HG03442 (cell line): ENCODE results near the gene KMT5B.
A peak's percentile ranks its signal among the peaks of the same experiment; 100 is the strongest.
"Not testable (repeated sequence)": the region's sequence is repeated elsewhere in the genome, so short reads cannot be mapped to it uniquely, and the experiment has no call there.

ENCODE experiments used
- ATAC-seq: cut with Tn5 transposase; IDR thresholded peaks from one replicate; pipeline ENCODE4 v1.9.1; 2021; ENCODE audit warnings: mild to moderate bottlenecking, moderate library complexity; ENCODE audit not compliant: unreplicated experiment

Gene KMT5B

GRCh38 chr11:68213135-68213515, at the start of gene KMT5B:
TSS of gene KMT5B (minus strand) at chr11:68213296. CDS start at chr11:68190076, 23,220 bp downstream.
- ATAC-seq, result no peak

DNA sequence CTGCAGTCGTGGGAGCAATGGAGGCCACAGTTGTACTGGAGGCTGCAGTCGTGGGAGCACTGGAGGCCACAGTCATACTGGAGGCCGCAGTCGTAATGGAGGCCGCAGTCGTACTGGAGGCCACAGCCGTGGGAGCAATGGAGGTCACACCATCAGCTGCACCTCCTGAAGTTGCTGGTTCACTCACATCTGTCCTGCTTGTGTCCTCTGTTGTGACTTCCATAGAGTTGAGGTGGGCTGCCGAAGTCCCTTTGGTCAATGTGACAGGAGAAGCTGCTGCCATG, 49.4 kb upstream of the KMT5B start:
- ATAC-seq, result no peak

GRCh38 chr11:68261749-68262543, 48.9 kb upstream of the KMT5B start:
- no peak for ATAC-seq

- ATAC-seq, result no peak
These were observed 47.9 kb upstream of the KMT5B start for GRCh38 chr11:68261006-68261405.

DNA sequence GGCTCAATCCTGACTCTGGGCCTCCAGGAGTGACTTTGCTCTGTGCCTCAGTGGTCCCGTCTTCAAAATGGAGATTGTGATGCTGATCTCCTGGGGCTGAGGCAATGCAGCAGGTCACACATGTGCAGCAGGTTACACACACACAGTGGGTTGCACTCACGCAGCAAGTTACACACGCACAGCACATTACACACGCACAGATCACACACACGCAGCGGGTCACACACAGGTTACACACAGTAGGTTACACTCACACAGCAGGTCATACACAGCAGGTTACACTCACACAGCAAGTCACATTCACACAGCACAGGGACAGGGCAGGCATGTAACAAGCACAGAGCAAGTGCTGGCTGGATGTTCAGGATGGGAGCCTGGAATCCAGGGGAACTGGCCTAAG, 47.4 kb upstream of the KMT5B start:
- no peak for ATAC-seq

GRCh38 chr11:68259122-68259959, 46.2 kb upstream of the KMT5B start:
- ATAC-seq, result no peak

GRCh38 chr11:68258363-68258765, 45.3 kb upstream of the KMT5B start:
- ATAC-seq, result no peak

DNA sequence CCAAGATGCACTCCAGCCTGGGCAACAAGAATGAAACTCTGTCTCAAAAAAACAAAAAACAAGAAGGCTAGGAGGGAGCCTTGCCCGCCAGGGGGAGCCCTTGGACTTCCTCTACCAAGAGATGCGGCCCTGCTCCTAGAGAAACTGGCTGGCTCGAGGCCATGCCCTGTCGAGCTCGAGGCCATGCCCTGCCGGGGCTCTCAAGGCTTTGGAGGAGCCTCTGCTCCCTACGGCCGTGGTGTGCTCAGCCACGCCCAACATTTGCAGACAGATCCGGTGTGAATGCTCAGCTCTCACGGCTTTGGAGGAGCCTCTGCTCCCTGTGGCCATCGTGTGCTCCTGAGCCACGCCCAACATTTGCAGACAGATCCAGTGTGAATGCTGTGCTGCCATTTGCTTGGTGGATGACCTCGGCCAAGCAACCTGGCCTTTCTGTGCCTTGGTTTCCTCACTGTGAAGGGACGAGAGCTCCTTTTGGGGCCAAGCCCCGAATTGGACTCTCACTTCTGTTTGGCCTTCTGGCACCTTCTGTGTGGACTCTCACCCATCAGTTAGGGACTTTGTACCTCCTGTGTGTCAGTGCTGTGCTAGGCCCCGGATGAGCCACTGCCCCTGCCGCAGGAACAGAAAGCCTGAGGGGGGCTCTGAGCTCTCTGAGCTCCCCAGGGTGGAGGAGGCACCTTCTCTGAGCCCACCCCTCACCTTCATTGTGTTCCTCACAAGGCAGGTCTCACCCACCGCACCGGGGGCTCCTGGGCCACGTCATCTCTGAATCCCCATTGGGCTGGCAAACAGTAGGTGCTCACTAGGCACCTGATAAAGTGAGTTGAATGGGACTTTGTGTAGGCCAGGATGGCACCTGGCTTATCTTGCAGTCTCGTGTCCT, 44.6 kb upstream of the KMT5B start:
- peak; percentile 50 for ATAC-seq

DNA sequence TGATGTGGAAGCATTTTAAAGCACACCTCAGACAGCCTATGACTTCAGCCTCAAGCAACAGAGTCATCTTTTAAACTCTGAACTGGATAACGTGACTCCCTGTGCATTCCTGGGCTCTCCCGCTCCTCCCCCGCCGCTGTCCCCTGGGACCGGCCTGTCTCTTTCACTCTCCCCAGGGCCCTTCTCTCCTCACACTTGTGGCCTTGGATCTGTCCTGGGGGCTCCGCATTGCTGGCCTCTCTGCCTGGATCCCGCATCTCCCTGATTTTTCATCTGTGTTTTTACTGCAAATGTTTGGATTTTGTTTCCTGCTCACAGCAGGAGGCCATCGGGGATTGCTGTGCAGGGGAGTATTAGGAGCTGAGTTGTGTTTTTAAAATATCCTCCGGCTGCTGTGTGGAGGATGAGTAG, 43.2 kb upstream of the KMT5B start:
- ATAC-seq, result no peak

GRCh38 chr11:68255526-68255925, 42.4 kb upstream of the KMT5B start:
- ATAC-seq, result no peak

- no peak for ATAC-seq
These were observed 41.3 kb upstream of the KMT5B start for GRCh38 chr11:68254421-68254820.

- no peak for ATAC-seq
These were observed 38.7 kb upstream of the KMT5B start for GRCh38 chr11:68251765-68252164.

- ATAC-seq, result not testable (repeated sequence)
These were observed 31.8 kb upstream of the KMT5B start for GRCh38 chr11:68244912-68245311.

DNA sequence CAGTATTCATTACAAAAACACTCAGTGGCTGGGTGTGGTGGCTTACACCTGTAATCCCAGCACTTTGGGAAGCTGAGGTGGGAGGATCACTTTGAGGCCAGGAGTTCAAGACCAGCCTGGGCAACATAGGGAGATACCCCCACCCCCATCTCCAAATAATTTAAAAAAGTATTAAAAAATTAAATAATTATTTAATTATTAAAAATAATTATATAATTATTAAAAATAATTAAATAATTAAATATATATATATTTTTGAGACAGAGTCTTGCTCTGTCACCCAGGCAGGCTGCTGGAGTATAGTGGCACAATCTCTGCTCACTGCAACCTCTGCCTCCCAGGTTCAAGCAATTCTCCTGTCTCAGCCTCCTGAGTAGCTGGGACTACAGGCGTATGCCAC, 30.8 kb upstream of the KMT5B start:
- ATAC-seq, result not testable (repeated sequence)

- ATAC-seq, result no peak
These were observed 29.5 kb upstream of the KMT5B start for GRCh38 chr11:68242616-68243015.

DNA sequence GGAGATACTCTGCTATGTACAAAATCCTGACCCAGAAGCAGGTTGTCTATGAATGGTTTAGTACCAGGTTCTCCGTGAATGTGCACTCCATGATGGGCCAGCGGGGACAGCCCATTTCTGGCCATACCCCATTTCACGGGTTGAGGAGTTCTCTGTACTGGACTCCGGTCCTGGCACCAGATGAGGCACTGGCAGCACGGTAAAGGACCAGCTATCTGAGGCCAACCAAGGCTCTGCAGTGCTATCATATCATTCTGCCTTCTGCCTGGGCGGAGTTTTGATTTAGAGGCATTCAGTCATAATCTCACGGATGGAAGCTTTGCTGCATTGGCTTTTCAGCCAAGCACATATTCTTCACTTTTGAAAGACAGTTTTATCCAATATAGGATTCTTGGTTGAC, 18.5 kb upstream of the KMT5B start:
- no peak for ATAC-seq

DNA sequence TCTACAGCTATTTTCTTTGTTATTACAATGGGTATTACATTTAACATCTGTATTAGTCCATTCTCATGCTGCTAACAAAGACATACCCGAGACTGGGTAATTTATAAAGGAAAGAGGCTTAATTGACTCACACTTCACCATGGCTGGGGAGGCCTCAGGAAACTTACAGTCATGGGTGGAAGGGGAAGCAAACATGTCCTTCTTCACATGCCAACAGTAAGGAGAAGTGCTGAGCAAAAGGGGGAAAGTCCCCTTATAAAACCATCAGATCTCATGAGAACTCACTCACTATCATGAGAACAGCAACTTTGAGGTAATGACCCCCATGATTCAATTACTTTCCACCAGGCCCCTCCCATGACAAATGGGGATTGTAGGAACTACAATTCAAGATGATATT, 16.5 kb upstream of the KMT5B start:
- no peak for ATAC-seq

GRCh38 chr11:68226421-68226820, 13.3 kb upstream of the KMT5B start:
- no peak for ATAC-seq

- ATAC-seq, result no peak
These were observed 11.5 kb upstream of the KMT5B start for GRCh38 chr11:68224606-68225005.

GRCh38 chr11:68223275-68223674, 10.2 kb upstream of the KMT5B start:
- no peak for ATAC-seq

DNA sequence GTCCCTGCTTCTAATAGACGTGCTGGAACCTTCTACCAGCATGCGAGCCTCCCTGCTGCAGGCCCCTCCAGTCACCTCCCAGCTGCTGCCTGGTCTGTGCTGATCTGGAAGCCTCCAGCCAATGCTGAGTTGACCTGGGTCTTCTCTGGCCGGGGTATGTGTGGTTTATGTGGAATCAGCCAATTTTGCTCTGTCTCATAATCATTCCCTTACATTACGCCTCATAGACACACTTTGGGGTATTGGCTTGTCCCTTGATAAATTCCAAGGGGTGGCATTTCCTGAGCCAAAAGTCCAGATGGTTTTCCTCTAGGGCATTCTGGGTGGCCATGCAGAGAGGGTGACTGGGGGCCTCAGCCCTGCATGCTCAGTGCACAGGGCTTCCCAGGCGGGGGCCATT, 8.3 kb upstream of the KMT5B start:
- ATAC-seq, result no peak
